ENCODE measurements around the gene TMEM129. TPM values are rescaled to one million over a fixed set of nuclear protein-coding genes. Genes with fewer than 3 reads are reported as not detected.

Gene TMEM129
- total RNA-seq, 1 donor from 2014 or later, result 192 TPM

DNA sequence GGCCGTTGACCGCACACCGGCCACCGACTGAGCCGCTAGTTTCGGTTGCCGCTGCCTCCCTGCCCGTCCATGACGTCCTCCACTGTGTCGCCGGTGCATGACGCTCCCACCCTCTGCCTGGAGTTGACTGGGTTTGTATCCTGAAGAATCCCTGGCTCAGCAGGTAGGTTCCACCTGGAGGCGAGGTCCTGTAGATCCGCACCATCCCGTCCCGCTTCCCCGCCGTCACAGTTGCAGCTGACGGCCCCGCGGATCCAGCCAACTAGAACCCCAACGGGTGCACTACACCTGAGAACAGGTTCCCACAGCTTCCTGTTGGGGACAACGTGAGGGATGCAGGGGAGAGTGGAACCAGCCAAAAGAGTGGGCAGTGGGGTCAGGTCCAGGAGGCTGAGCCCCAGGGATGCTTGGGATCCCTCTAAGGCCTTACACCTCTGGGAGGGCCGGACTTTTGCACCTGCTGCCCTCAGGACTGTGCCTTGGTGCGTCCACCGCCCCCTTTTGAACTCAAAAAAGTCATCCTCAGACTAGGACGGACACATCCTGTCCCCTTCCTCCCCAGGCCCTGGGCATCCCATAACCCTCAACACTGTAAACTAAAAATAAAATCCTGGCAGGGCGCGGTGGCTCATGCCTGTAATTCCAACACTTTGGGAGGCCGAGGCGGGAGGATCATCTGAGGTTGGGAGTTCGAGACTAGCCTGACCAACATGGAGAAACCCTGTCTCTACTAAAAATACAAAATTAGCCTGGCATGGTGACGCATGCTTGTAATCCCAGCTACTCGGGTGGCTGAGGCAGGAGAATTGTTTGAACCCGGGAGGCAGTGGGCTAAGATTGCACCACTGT is 7.9 kb downstream of the TMEM129 start:
- no peaks in the 10 kb centered on the region for H3K9me3 ChIP-seq
- no peaks in the 10 kb centered on the region for H3K27me3 ChIP-seq
- H3K4me1 ChIP-seq, result peaks cover 0 to 10% of the 10 kb centered on the region in 2 donors
- no peak for TF ChIP-seq CTCF (IDR thresholded peaks at IDR 0.05)
- peak in 1 of 2 donors; percentile 76 for DNase-seq (ENCODE audit: low spot score in 2 of 2)
- intact Hi-C loops (cut with DNase I), result loop anchor here (2.0 to 10.0 kb wide), 7 partner anchors 131 to 1579 kb away; partner anchors contain the start of genes ATP5ME, CTBP1, LETM1 and MYL5
- H3K27ac ChIP-seq, result peak overlapping the region; percentile 99 to 100
- peak overlapping the region; percentile 93 to 94 for H3K4me3 ChIP-seq
- H3K36me3 ChIP-seq, result peaks cover 10 to 15% of the 10 kb centered on the region in 2 donors

GRCh38 chr4:1712216-1713002 is 8.7 kb downstream of the TMEM129 start, which contains the start of gene SLBP:
TSS of gene SLBP (minus strand) at chr4:1712319. CDS start at chr4:1712188, 131 bp downstream.
- no peak for TF ChIP-seq CTCF (IDR thresholded peaks at IDR 0.05)
- Histone ChIP-seq H3K4me1 (peaks cover 0 to 10% of the 10 kb centered on the region in 2 donors), H3K9me3 (no peaks in the 10 kb centered on the region), H3K27ac (peak within 1 kb of the TSS; percentile 99 to 100), H3K27me3 (no peaks in the 10 kb centered on the region), H3K36me3 (peaks cover 5 to 7% of the 10 kb centered on the region in 2 donors), H3K4me3 (peak within 1 kb of the TSS; percentile 93 to 94)
- intact Hi-C loops (cut with DNase I), result loop anchor here (1.0 to 10.0 kb wide), 9 partner anchors 9 to 1580 kb away; partner anchors contain the start of genes ATP5ME, CTBP1, FAM53A and LETM1
- peak; percentile 86 to 98 for DNase-seq (ENCODE audit: low spot score in 2 of 2)

GRCh38 chr4:1711571-1712215 is 9.4 kb downstream of the TMEM129 start:
- Histone ChIP-seq H3K4me1 (peaks cover 0 to 10% of the 10 kb centered on the region in 2 donors), H3K36me3 (peaks cover 0 to under 1% of the 10 kb centered on the region in 2 donors), H3K27ac (peak overlapping the region; percentile 99 to 100), H3K27me3 (no peaks in the 10 kb centered on the region), H3K9me3 (no peaks in the 10 kb centered on the region), H3K4me3 (peak overlapping the region; percentile 93 to 94)
- intact Hi-C loops (cut with DNase I), result loop anchor here (1.0 to 10.0 kb wide), 9 partner anchors 10 to 1581 kb away; partner anchors contain the start of genes ATP5ME, CTBP1, FAM53A and LETM1
- TF ChIP-seq CTCF (IDR thresholded peaks at IDR 0.05), result no peak
- DNase-seq (ENCODE audit: low spot score in 2 of 2), result peak; percentile 31 to 76

DNA sequence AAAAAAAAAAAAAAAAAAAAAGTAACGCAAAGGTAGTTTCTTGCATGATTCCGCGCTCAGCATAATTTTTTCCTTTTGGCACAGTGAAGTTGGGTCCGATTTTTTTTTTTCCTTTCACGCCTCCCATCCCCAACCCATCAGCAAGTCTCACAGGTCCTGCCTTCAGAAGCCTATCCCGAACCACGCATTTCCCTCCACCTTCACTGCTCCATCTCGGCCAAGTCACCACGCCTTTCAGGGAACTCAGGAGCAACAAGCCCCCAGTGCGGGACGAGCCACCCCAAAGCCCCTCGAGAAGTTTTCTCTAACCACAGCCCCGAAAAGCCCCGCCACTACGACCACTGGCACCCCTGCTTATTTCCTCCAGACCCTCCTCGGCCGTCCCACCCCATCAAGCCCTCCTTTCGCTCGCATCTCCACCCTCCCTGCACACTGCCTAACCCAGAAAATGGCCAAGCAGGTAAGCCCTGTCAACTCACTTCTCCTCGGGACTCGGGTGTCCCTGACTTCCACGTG is 10.0 kb downstream of the TMEM129 start:
- H3K9me3 ChIP-seq, result no peaks in the 10 kb centered on the region
- H3K36me3 ChIP-seq, result peaks cover 0 to 4% of the 10 kb centered on the region in 2 donors
- H3K27ac ChIP-seq, result peak overlapping the region; percentile 99 to 100
- no peak for DNase-seq (ENCODE audit: low spot score in 2 of 2)
- peak overlapping the region; percentile 93 to 94 for H3K4me3 ChIP-seq
- no peak for TF ChIP-seq CTCF (IDR thresholded peaks at IDR 0.05)
- H3K4me1 ChIP-seq, result peaks cover 0 to 10% of the 10 kb centered on the region in 2 donors
- H3K27me3 ChIP-seq, result no peaks in the 10 kb centered on the region
- intact Hi-C loops (cut with DNase I), result loop anchor here (5.0 to 10.0 kb wide), 4 partner anchors 129 to 1581 kb away; partner anchors contain the start of genes ATP5ME, CTBP1, MYL5 and RGS12

GRCh38 chr4:1708581-1708980 is 12.5 kb downstream of the TMEM129 start:
- Histone ChIP-seq H3K27me3 (no peaks in the 10 kb centered on the region), H3K4me3 (no peak overlapping the region), H3K36me3 (peaks cover 2 to 6% of the 10 kb centered on the region in 2 donors), H3K4me1 (peaks cover 0 to 10% of the 10 kb centered on the region in 2 donors), H3K27ac (no peak overlapping the region), H3K9me3 (no peaks in the 10 kb centered on the region)
- intact Hi-C loops (cut with DNase I), result no loop called here
- TF ChIP-seq CTCF (IDR thresholded peaks at IDR 0.05), result no peak
- no peak for DNase-seq (ENCODE audit: low spot score in 2 of 2)
